Activated CD8-positive, alpha-beta memory T cell treated with anti-CD3 and anti-CD28 coated beads for 36 hours (primary cell): ENCODE measurements around the gene LALBA. TPM values are rescaled to one million over a fixed set of nuclear protein-coding genes. Genes with fewer than 3 reads are reported as not detected.
"Not testable (repeated sequence)": the region's sequence is repeated elsewhere in the genome, so short reads cannot be mapped to it uniquely, and the experiment has no call there.

Source experiments
- CTCF ChIA-PET: fragments of 350-600 bp; sonication (Branson Sonifier 250); formaldehyde crosslinking; loops from one replicate; lab custom pipeline; 2021; ENCODE audit warnings: antibody characterized with exemption; lab: Charles Lee
- POLR2A ChIA-PET: fragments of 350-600 bp; sonication (Branson Sonifier 250); formaldehyde crosslinking; loops from one replicate; lab custom pipeline; 2021; ENCODE audit warnings: antibody characterized with exemption; lab: Charles Lee
- total RNA-seq, 2 experiments: library from RNA; stranded (reverse); gene quantifications; one replicate each; pipeline ENCODE4 v1.2.3, GENCODE V29; 2021

Gene LALBA
- total RNA-seq, 2 experiments from 2014 or later: not detected

GRCh38 chr12:48542300-48542928, 27.4 kb downstream of the LALBA start:
- ChIA-PET CTCF (interaction anchor here (0.7 to 4.3 kb wide), 8 partner anchors 31 to 253 kb away, joined by 3 to 30 read pairs (median 3); no protein-coding TSS in a partner anchor), POLR2A (no interaction called here)

- ChIA-PET CTCF (no interaction called here), POLR2A (no interaction called here)
These were observed 33.2 kb downstream of the LALBA start for GRCh38 chr12:48536602-48537001.

- POLR2A ChIA-PET: no interaction called here
- CTCF ChIA-PET: no interaction called here
These were observed 37.2 kb downstream of the LALBA start for GRCh38 chr12:48532601-48533000.

- ChIA-PET CTCF (no interaction called here), POLR2A (no interaction called here)
These were observed 41.8 kb downstream of the LALBA start for GRCh38 chr12:48527891-48528670.

- CTCF ChIA-PET: interaction anchor here (0.7 kb wide), 1 partner anchor 53 kb away, joined by 3 read pairs; no protein-coding TSS in a partner anchor
- POLR2A ChIA-PET: no interaction called here
These were observed 44.5 kb downstream of the LALBA start, which contains the start of gene OR8S1 for GRCh38 chr12:48525332-48525731. TSS of gene OR8S1 (plus strand) at chr12:48525632. CDS start at chr12:48525632, 0 bp downstream.

GRCh38 chr12:48520381-48520780, 49.5 kb downstream of the LALBA start:
- POLR2A ChIA-PET, CTCF ChIA-PET: not testable (repeated sequence)

Other genes starting within 250 kb of the LALBA start
- 10 to 100 TPM in 1 of 2 experiments, 1 to 10 TPM in 1; 7.3 to 10.1 TPM for gene ZNF641, start 219.1 kb downstream of the LALBA start, total RNA-seq
- gene ANP32D, start 97.5 kb downstream of the LALBA start, total RNA-seq: not detected
- not detected for gene C12orf54, start 87.5 kb downstream of the LALBA start, total RNA-seq
- not detected for gene OR8S1, start 44.4 kb downstream of the LALBA start, total RNA-seq
- 10 to 100 TPM; 57.2 to 59.6 TPM for gene KANSL2, start 112.2 kb upstream of the LALBA start, total RNA-seq
- gene CCNT1, start 146.7 kb upstream of the LALBA start, total RNA-seq: 10 to 100 TPM; 67.3 to 68.1 TPM
- under 1 TPM; 0.13 to 0.25 TPM for gene ADCY6, start 219.0 kb upstream of the LALBA start, total RNA-seq
- gene CACNB3, start 248.4 kb upstream of the LALBA start, total RNA-seq: 1 to 10 TPM; 6.1 to 8.3 TPM